Omental fat pad (tissue), 4 donors: ENCODE results near the gene SIRPG. TPM values are rescaled to one million over a fixed set of nuclear protein-coding genes. Genes with fewer than 3 reads are reported as not detected.

Experiments
- ATAC-seq: fragments of 150-250 bp; one replicate; pipeline ENCODE4 v1.9.1; 2016; ENCODE audit warnings: mild to moderate bottlenecking, moderate library complexity; ENCODE audit not compliant: low FRiP score
- DNase-seq: peaks from one replicate; pipeline ENCODE4 v3.0.0-alpha.2; 2019; ENCODE audit warnings: low spot score
- CTCF ChIP-seq, 3 donors: fragments of 450-650 bp; IDR thresholded peaks; one replicate each; pipeline ENCODE4 v1.5.1; 2016 to 2017; ENCODE audit warnings: antibody characterized with exemption in 3 of 3, mild to moderate bottlenecking in 3 of 3, moderate library complexity in 2 of 3
- total RNA-seq, 4 donors: library from RNA; depleted of rRNA; stranded (reverse); fragments of >200 nt; gene quantifications; one replicate each; pipeline ENCODE4 v1.1.0, GENCODE V29; 2016

The SIRPG gene
- total RNA-seq, 4 donors from 2014 or later = not detected

- DNase-seq = no peak
- no peak for TF ChIP-seq CTCF (IDR thresholded peaks at IDR 0.05)
- ATAC-seq = no peak
Measured at GRCh38 chr20:1686151-1686748, 28.7 kb upstream of the SIRPG start.

GRCh38 chr20:1685304-1686052, 27.9 kb upstream of the SIRPG start:
- no peak for TF ChIP-seq CTCF (IDR thresholded peaks at IDR 0.05)
- no peak for DNase-seq
- no peak for ATAC-seq

- no peak for TF ChIP-seq CTCF (IDR thresholded peaks at IDR 0.05)
- DNase-seq (no peak), ATAC-seq (no peak)
Measured at GRCh38 chr20:1684872-1685271, 27.3 kb upstream of the SIRPG start.

GRCh38 chr20:1676650-1677049, 19.1 kb upstream of the SIRPG start:
- DNase-seq (no peak), ATAC-seq (no peak)
- no peak for TF ChIP-seq CTCF (IDR thresholded peaks at IDR 0.05)

- DNase-seq (no peak), ATAC-seq (no peak)
- TF ChIP-seq CTCF (IDR thresholded peaks at IDR 0.05) = no peak
Measured at GRCh38 chr20:1674990-1675780, 17.6 kb upstream of the SIRPG start.

GRCh38 chr20:1674361-1674760, 16.8 kb upstream of the SIRPG start:
- ATAC-seq = no peak
- DNase-seq = no peak
- TF ChIP-seq CTCF (IDR thresholded peaks at IDR 0.05) = no peak
